Effector CD4-positive, alpha-beta T cell (primary cell): ENCODE data around the gene KIF14.
A peak's percentile ranks its signal among the peaks of the same experiment; 100 is the strongest.
"Not testable (repeated sequence)": the region's sequence is repeated elsewhere in the genome, so short reads cannot be mapped to it uniquely, and the experiment has no call there.

Experiments
- DNase-seq: peaks from one replicate; pipeline ENCODE4 v3.0.0-alpha.2; 2020

Gene KIF14

DNA sequence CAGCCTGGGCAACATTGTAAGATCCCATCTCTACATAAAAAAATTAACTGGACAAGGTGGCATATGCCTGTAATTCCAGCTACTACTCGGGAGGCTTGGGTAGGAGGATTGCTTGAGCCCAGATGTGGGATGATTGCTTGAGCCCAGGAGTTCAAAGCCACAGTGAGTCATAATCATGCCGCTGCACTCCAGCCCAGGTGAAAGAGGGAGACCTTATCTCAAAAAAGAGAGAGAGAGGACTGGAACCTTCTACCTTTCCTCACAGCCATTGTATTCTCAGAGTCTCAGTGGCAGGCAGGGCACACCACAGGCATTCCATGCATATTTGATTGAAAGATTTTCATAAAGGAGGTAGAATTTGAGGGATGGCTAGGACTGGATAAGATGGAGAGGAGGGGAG is 78.4 kb downstream of the KIF14 start:
- no peak for DNase-seq

DNA sequence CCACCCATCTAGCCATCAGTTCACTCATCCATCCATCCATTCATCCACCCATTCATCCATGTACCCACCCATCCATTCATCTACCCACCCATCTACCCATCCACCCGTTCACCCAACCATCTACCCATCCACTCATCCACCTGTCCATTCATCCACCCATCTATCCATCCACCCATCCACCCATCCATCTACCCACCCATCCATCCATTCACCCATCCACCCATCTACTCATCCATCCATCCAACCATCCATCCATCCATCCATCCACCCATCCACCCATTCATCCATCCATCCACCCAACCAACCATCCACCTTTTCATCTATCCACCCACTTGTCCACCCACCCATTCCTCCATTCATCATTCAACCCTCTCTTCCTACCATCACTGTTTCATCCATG is 80.3 kb downstream of the KIF14 start:
- DNase-seq, result no peak

DNA sequence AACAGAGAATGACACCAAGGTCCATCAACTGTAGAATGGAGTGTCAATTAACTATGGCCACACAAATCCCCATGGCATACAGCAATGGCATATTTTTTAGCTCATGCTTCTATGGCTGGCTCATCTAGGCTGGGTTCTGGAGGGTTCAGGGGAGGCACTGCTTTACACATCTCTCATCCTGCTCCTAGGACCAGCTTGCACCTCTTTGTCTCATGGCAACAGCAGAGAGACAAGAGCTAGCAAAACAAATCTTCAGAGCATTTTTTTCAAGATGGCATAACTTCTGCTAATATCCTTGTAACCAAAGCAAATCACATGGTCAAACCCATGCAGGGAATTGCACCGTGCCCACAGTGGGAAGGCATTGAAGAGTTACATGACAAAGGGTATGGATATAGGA is 82.4 kb downstream of the KIF14 start:
- no peak for DNase-seq

DNA sequence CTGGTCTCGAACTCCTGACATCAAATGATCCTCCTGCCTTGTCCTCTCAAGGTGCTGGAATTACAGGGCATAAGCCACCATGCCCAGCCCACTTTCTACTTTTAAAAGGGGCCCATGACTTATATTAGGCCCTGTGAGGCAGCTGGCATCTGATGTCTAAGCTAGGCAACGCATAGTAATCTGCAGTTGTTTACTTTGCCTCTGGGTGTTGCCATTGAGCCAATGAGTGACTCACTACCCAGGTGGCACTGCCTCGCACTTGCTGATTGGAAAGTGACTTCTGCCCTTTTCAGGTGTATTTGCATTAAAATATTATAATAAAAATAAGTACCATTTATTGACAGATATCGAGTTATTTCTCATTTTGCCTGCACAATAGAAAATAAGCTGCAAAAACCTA is 84.9 kb downstream of the KIF14 start:
- no peak for DNase-seq

DNA sequence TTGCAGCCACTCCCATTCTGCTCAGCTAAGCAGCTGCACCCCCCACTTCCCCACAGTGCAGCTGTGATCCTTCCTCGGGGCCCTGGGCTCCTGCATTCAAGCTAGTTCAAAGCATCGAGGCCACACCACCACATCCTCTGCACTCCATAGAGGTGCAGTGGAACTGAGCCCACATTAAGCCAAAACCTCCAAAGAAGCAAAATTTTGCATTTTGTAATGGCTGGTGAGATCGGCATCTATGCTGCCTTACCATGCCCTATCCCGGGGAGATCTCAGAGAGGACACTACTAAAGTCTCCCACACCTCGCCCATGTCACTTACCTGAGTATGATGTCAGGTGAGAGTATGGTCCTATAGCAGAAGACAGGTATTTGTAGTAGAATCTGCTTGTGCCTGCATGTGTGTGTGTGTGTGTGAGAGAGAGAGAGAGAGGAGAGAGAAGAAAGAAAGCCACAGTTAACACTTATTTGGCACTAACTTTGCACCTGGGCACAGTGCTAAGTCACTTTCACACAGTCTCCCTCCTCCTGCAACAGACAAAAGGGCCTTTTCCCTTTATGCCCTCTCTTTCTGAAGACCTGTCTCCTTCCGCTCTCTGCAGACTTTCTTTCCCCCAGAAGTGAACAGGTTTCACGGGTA is 89.8 kb downstream of the KIF14 start:
- peak; percentile 13 for DNase-seq

DNA sequence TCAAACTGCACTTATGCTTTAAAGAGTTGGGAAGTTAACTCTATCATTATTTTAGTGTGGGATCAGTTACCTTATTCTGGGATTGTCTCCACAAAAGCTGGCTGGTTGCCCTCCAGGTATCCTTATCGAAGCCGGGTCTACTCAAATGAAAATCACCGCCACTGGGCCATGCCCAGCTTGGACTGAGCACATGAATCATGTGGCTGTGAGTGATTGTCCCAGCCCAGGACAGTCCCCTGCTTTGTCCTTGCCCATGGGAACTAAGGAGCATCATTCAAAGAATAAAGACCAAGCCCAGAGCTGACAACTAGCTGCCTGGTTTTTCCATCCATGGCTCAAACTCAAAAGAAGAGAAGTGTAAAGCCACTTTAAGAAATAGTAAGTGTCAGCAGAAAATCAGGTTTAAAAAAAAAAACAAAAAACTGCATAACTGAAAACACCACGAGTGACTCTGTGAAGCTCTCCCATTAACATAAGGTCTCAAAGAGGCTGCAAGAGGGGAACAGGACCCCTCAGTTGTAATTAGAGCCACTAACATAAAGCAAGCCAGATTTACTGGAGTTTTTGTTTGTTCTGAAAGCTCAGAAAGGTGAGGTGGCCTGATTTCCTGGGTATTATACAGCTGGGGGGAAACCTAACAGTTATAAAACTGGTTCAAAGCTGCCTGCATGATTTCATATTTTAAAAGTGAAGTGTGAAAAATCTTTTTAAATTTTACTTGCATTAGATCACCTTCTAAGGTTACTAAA is 91.5 kb downstream of the KIF14 start:
- DNase-seq, result no peak

DNA sequence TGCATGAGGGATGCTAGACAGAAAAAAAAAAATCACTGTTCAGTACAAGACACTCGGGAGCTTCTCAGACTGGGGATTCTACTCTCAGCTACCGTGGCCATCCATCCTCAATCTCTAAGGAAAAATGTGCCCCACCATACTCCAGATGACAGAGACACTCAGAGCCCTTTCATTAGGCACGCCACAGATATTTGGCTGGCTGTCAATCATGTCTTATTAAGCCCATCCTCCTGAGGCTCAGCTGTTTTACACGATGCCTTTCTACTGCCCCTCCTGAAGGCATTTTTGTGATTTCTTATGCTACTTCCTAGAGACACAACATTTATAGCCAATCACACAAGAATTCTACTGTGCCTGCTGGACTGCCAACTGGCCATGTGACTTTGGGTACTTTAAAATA is 92.9 kb downstream of the KIF14 start:
- no peak for DNase-seq

DNA sequence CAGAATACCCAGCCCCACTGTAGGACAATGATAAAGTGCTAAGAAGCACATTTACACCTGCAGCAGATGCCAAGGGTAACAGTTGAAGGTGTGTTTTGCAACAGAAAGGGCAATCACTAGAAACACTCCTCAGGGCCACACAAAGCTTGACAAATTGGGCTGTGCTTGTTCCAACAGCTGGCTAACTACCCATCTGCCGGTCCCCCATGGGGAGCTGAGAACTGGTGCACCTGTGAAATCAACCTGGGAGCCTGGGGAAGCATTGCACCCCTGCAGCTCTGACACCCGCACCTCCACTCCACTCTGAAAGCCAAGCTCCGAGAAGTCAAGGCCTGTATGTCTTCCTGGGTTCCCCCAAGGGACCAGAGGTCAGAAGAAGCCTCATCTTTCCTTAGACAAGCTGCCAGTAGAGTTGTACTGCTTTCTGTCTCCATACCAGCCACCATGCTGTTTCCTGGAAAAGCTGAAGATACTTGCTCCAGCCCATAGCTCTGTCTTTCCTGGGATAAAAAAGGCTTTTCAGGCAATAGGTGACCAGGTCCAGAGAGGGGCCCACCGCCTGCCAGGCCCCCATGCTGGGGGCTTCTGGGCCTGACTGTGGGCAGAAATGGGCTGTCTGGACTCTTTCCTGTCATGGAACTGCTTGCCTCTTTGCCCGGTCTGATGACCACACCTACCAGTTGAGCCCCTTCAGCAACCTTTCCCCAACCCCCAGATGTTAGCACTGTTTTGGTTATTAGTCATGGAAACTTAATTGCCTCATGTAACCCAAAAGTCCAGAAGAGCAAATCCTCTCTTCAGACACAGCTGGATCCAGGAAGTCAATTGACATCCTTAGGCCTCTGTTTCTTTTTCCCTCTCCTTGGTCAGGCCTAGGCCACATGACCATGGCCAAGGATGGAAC is 93.6 kb downstream of the KIF14 start:
- no peak for DNase-seq

DNA sequence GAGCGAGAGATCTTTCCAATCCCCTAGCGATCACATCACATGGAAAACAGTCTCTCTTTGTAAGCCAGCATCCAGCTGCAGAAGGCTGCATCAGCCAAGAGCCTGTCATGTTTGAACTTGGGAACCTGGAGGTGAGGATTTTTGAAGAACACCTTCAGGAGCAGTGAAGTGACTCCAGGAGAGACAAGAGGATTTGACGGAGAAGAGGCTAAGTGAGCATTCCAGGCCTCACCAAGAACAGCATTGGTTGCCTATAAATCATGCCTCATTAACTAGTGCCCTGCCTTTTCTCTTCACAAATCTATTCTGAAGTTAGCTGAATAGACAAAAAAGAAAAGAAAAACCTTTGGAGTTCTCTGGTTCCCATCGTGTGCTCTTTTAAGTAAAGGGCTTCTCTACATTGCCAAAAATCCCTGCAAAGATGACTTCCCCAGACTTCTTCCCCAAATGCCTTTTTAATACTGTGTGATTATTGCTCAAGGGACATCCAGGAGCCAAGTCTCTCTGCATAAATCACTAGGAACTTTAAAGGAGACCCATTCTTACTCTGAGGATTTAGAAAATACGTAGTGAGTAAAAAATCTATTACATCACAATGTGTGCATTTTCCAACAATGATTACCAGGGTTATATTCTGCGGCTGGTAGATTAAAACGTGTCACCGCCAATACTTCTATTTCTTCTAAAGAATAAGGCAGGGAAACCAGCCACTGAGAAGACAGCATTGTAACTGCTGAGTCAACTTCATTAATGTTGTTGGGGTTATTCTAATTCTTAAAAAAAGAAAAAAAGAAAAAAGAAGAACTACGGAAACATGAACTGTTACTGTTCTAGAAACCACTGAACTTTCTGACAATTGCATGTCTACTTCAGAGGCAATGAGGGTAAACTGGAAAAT is 95.2 kb downstream of the KIF14 start:
- no peak for DNase-seq

DNA sequence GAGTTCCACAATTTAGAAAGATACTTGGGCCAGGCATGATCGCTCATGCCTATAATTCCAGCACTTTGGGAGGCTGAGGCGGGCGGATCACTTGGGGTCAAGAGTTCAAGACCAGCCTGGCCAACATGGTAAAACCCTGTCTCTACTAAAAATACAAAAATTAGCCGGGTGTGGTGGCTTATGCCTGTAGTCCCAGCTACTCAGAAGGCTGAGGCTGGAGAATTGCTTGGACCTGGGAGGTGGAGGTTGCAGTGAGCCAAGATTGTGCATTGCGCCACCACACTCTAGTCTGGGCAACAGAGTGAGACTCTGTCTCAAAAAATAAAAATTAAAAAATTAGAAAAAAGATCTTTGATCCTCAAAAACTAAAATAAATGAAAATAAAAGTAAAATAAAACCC is 96.0 kb downstream of the KIF14 start:
- not testable (repeated sequence) for DNase-seq

DNA sequence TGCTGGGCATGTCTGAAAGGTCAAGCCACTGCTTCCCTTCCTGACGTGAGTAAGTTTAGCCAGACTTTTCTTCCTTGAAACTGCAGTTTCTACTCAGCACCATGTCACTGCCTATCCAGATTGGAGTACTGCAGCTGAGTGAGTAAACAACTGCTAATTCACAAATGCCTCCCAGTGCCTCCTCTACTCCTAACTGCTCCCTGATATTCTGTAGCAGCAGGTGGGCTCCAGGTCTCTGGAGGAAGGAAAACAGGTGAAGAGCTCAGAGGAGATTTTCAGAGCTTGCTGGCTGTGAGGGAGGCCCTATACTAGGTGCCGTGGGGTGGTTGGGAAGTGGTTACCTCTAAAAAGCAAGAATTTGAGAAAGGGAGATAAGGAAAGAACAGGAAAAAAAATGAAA is 96.5 kb downstream of the KIF14 start:
- no peak for DNase-seq

DNA sequence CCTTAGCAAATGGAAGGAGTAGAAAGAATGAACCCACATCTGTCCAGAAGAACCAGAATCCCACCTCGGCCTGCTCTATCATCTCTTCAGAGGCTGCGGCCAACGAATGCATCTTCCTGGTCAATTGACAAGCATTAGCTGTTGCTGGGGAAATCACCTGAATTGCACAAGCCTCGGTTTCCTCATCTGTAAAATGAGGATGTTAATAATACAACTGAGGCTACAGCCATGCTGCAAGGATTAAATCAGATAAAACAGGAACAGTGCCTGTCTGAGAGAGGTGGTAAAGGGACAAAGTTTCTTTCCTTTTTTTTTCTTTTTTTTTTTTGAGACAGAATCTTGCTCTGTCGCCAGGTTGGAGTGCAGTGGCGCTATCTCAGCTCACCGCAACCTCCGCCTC is 99.8 kb downstream of the KIF14 start:
- no peak for DNase-seq

DNA sequence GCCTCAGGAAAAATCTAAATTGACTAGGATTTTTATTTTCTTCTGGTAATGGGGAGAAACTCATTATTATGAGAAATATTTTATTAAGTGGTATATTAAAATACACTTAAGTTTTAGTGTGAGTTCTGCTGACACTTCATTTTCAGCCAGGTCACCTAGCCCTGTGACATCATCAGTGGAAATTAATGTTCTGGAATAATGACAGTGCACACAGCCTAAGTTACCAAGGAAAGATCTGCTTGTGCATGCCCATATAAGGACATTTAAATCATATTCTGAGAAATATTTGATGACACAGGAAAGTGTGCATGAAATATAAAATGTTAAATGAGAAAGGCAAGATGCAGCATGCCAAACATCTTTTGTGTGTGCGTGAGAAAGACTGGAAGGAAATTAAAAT is 102.0 kb downstream of the KIF14 start:
- DNase-seq, result no peak

DNA sequence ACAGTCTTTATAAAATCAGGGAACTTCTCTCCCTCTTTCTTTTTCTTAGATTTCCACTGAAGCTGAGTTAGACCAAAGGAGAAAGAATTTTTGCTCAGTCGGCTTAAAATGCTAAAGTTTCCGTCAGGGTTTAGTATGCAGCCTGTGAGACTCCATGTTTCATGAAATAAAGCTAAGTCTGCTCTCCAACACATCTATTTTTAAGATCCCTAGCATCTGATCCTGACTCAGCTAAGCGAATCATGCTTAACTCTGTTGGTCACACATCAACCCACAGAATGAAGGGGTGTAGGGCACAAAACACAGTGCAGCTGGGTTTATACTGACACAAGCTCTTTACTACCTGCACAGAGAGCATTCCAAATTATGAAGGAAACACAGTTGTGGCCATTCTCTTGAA is 108.4 kb downstream of the KIF14 start:
- DNase-seq, result no peak

DNA sequence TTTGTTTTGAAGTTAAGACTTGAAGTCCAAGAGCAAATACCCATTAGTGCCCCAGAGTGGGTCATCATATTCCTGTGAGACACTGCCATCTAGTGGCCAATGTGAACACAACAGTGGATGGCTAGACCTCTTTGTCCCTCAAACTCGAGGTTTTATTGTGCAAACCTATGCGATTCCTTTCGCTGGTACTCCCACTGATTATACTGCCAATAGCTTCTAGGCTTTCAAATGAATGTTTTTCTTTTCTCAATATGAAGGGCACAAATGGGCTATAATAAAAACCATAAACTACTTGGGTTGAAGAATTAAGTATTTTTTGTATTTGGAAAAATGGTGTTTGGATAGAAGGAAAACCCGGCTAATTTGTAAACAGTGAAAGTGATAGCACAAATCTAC is 110.3 kb downstream of the KIF14 start:
- DNase-seq, result peak; percentile 60

DNA sequence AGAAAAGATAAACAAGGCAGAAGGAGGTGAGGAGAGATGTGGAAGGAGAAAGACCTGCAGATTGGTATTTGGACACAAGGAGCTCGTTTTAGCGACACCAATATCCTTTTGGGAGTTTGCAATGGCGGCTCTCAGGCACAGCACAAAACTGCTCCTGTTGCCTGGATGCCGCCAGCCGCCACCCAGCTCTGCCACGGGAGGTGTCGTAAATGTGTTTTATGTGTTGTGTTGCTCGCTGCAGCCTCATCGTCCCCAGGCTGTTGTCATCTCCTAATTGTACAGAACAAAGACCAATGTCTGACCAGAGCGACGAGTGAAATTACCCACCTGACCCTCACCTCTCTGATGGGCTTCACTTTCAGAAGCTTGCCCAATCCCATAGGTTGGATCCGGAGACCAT is 114.1 kb downstream of the KIF14 start:
- no peak for DNase-seq

DNA sequence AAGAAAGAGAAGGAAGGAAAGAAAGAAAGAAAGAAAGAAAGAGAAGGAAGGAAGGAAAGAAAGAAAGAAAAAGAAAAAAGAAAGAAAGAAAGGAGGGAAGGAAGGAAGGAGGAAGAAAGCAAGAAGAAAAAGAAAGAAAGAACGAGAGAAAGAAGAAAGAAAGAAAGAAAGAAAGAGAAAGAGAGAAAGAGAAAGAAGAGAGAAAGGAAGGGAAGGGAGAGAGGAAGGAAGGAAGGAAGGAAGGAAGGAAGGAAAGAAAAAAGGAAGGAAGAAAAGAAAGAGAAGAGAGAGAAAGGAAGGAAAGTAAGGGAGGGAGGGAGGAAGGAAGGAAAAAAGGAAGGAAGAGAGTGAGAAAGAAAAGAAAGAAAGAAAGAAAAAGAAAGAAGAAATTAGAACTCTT is 115.3 kb downstream of the KIF14 start:
- no peak for DNase-seq
